GM12878 (cell line): Measurements from ENCODE around the gene SPEG. TPM values are rescaled to one million over a fixed set of nuclear protein-coding genes. Genes with fewer than 3 reads are reported as not detected.

Source experiments
- ATAC-seq: fragments of 200-7000 bp; cut with Tn5 transposase; 3 replicates; pipeline ENCODE4 v1.9.1; 2020; ENCODE audit warnings: mild to moderate bottlenecking, moderate library complexity
- BruUV-seq: library from RNA; stranded (reverse); fragments of 400-500 nt; replicated peaks from 2 replicates; lab custom pipeline; 2021; lab: Mats Ljungman, UMichigan
- CTCF ChIA-PET: fragments of 300-600 bp; sonication (Branson Sonifier 250); formaldehyde crosslinking; extraction: SDS; loops from one replicate; lab custom pipeline; 2021; ENCODE audit warnings: inconsistent platforms; lab: Yijun Ruan, JAX
- POLR2A ChIA-PET: fragments of 350-600 bp; formaldehyde crosslinking; extraction: SDS; loops from one replicate; lab custom pipeline; 2021; ENCODE audit warnings: inconsistent platforms; lab: Charles Lee
- RAD21 ChIA-PET: fragments of 300-600 bp; sonication (Branson Sonifier 250); formaldehyde crosslinking; loops from one replicate; lab custom pipeline; 2023; ENCODE audit warnings: antibody characterized with exemption; ENCODE audit not compliant: unreplicated experiment; lab: Charles Lee
- SMC1A ChIA-PET: fragments of 300-600 bp; sonication (Branson Sonifier 250); formaldehyde crosslinking; loops from one replicate; lab custom pipeline; 2023; ENCODE audit not compliant: unreplicated experiment, uncharacterized antibody; lab: Charles Lee
- DNase-seq: peaks from one replicate; pipeline ENCODE4 v3.0.0-alpha.2; 2011; ENCODE audit warnings: low read depth, low spot score
- FAIRE-seq: peaks from 3 replicates; lab custom pipeline; 2011; peaks lifted over from hg19 to GRCh38; lab: Jason Lieb, UNC
- H2AFZ ChIP-seq: 2 replicates; pipeline ENCODE4 v1.6.0; 2011; ENCODE audit warnings: low read depth, low read length, control low read depth; ENCODE audit not compliant: control insufficient read depth
- H3K27ac ChIP-seq: 2 replicates; pipeline ENCODE4 v1.5.1; 2011; ENCODE audit warnings: control low read depth; ENCODE audit not compliant: control insufficient read depth, insufficient read depth
- H3K27me3 ChIP-seq, 2 experiments: replicated peaks in 1 of 2; 2 replicates each; pipeline versions ENCODE4 v1.6.0 to v1.6.1; 2011; ENCODE audit warnings: low read length in 1 of 2; ENCODE audit not compliant: control insufficient read depth in 2 of 2, insufficient read depth in 2 of 2
- H3K36me3 ChIP-seq, 2 experiments: 2 replicates each; pipeline ENCODE4 v1.5.1; 2011; ENCODE audit warnings: low read length in 1 of 2; ENCODE audit not compliant: control insufficient read depth in 2 of 2, insufficient read depth in 2 of 2
- H3K4me1 ChIP-seq: 2 replicates; pipeline ENCODE4 v1.6.1; 2011; ENCODE audit warnings: mild to moderate bottlenecking, low read length, moderate library complexity, mixed read lengths; ENCODE audit not compliant: control insufficient read depth, insufficient read depth
- H3K4me2 ChIP-seq: 2 replicates; pipeline ENCODE4 v1.6.0; 2011; ENCODE audit warnings: control low read depth; ENCODE audit not compliant: control insufficient read depth, insufficient read depth
- H3K4me3 ChIP-seq: fragments of 200-600 bp; sonication (generic); 2 replicates; pipeline ENCODE4 v1.5.1; 2016
- H3K79me2 ChIP-seq: 2 replicates; pipeline ENCODE4 v1.6.0; 2011; ENCODE audit warnings: low read length; ENCODE audit not compliant: control insufficient read depth, insufficient read depth
- H3K9ac ChIP-seq: 2 replicates; pipeline ENCODE4 v1.8.0; 2011; ENCODE audit warnings: low read length, control low read depth, mixed read lengths; ENCODE audit not compliant: control insufficient read depth, insufficient read depth
- H3K9me3 ChIP-seq: replicated peaks from 3 replicates; pipeline ENCODE4 v1.5.1; 2011; ENCODE audit warnings: mild to moderate bottlenecking, low read length; ENCODE audit not compliant: control insufficient read depth, insufficient read depth
- H4K20me1 ChIP-seq: 2 replicates; pipeline ENCODE4 v1.6.0; 2011; ENCODE audit not compliant: control insufficient read depth, insufficient read depth
- EED ChIP-seq: sonication (generic); IDR thresholded peaks from 2 replicates; pipeline ENCODE4 v1.6.1; 2016; ENCODE audit warnings: antibody characterized with exemption, low read depth
- FOS ChIP-seq: IDR thresholded peaks from 3 replicates; pipeline ENCODE4 v1.6.1; 2011; ENCODE audit warnings: borderline replicate concordance; ENCODE audit not compliant: insufficient read length; ENCODE audit errors: extremely low read depth
- KDM1A ChIP-seq: fragments of 200-600 bp; sonication (generic); IDR thresholded peaks from 2 replicates; pipeline ENCODE4 v1.6.1; 2016; ENCODE audit warnings: borderline replicate concordance
- RB1 ChIP-seq: fragments of 450-650 bp; formaldehyde crosslinking; IDR thresholded peaks from 2 replicates; pipeline ENCODE4 v1.6.1; 2017; ENCODE audit warnings: mild to moderate bottlenecking, borderline replicate concordance
- SMC3 ChIP-seq: IDR thresholded peaks from 2 replicates; pipeline ENCODE4 v1.6.1; 2011; ENCODE audit warnings: low read length, improper control_type of control experiment, borderline replicate concordance
- SP1 ChIP-seq: IDR thresholded peaks from one replicate; pipeline ENCODE4 v1.6.1; 2011; ENCODE audit warnings: low read depth, low read length
- ZNF622 ChIP-seq: fragments of 450-650 bp; IDR thresholded peaks from 2 replicates; pipeline ENCODE4 v1.6.1; 2017; ENCODE audit warnings: mild to moderate bottlenecking, inconsistent platforms
- WGBS: methylation state at CpG from one replicate; pipeline ENCODE4 v1.1.6; 2016; ENCODE audit warnings: low lambda C conversion rate; ENCODE audit not compliant: insufficient replicate concordance, insufficient coverage; ENCODE audit errors: missing lambda C conversion rate; 5-methylcytosine and 5-hydroxymethylcytosine counted together
- in situ Hi-C: fragments of 300-500 bp; cut with MboI; formaldehyde crosslinking; loops from 9 replicates; pipeline ENCODE4 v1.14.3; 2018; ENCODE audit warnings: mixed read lengths
- intact Hi-C: fragments of 100-400 bp; cut with micrococcal nuclease; formaldehyde crosslinking; loops from one replicate; pipeline ENCODE4 v1.14.2; 2022; ENCODE audit not compliant: unreplicated experiment
- polyA plus RNA-seq, 11 experiments: library from polyadenylated mRNA; depleted of rRNA in 4 of 11; unstranded in 6 of 11; stranded (reverse) in 5 of 11; fragments of >200 nt; fragmentation: Nextera tagmentation in 4 of 11; fragmentation: Illumina TruSeq in 1 of 11; extraction: Ambion mirVana in 4 of 11; extraction: Trizol in 1 of 11; gene quantifications; 1 replicate in 1 of 11; 2 replicates in 10 of 11; pipeline versions ENCODE4 v1.2.1 to v1.2.3, GENCODE V29; 2011 to 2016; ENCODE audit warnings: inconsistent platforms in 2 of 11, missing spikeins in 2 of 11, low read depth in 1 of 11
- total RNA-seq, 4 experiments: library from RNA; depleted of rRNA in 3 of 4; stranded (reverse); fragments of >200 nt in 3 of 4; fragmentation: Illumina TruSeq in 1 of 4; extraction: Trizol in 1 of 4; gene quantifications; 2 replicates each; pipeline versions ENCODE4 v1.2.1 to v1.2.3, GENCODE V29; 2013 to 2021

The SPEG gene
- total and polyA plus RNA-seq, 10 of the 15 experiments (the other 5 are each of a cell fraction or from before 2014, with no cell fraction given), result 0.03 to 0.28 TPM; not detected in 8

DNA sequence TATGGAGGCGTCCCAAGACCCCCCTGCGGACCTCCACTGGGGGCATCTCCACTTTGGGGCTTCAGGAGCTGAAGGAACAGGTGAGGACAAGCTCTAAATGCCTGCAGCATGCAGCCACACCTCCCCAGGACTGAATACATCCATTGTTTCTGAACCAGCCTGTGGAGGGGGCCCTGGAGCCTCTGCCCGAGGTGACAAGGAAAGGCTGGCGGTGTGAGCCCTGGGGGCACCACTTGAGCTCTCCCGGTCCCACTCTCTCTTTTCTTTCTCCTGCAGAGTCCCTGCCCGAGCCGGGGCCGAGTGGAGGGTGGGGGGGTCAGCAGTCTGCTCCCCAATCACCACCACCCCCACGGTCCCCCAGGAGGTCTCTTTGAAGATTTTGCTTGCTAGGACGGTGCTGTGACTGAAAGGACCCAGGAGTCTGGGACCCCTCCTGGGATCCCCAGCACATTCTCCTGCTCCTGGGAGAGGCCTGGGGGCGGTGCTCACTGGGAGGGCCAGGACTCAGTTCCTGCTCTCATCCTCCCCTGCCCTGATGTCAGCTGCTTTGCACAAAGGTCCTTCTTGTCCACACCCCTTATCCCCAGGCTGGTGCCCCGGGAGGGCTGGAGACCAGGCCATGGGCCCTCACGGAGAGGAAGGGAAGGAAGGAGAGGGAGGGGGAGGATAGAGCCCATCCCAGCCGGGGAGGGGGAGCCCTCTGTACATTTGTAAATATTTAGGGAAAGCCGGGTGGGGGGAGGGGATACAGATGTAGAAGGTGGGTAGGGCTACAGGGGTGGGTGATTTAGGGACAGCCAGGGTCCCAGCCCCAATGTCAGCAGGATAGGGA is 103.2 kb downstream of the SPEG start:
- Histone ChIP-seq H3K9me3 (no peaks in the 10 kb centered on the region), H3K9ac (no peak overlapping the region), H3K4me3 (no peak overlapping the region), H3K27ac (no peak overlapping the region), H3K36me3 (no peaks in the 10 kb centered on the region; a peak in 1 of 4 replicates), H3K4me1 (peaks cover 3% of the 10 kb centered on the region; the same call in 1 of the 2 replicates), H3K4me2 (no peak overlapping the region), H3K79me2 (no peaks in the 10 kb centered on the region), H3K27me3 (peaks cover 0 to 3% of the 10 kb centered on the region in 2 experiments; a peak in 2 of 4 replicates), H2AFZ (no peak overlapping the region), H4K20me1 (no peaks in the 10 kb centered on the region)
- BruUV-seq, result no TSS peak
- ChIA-PET SMC1A (no interaction called here), POLR2A (interaction anchor here (1.0 kb wide), 1 partner anchor 59 kb away, joined by 3 read pairs; the partner anchor contains the start of gene STK11IP), CTCF (interaction anchor here (0.6 to 4.6 kb wide), 4 partner anchors 8 to 153 kb away, joined by 3 to 63 read pairs (median 4); a partner anchor contains a TSS), RAD21 (no interaction called here)
- FAIRE-seq, result no peak
- 34% methylated on average over 12 of the region's 15 CpGs for WGBS
- no peak for TF ChIP-seq SP1
- TF ChIP-seq RB1, result no peak
- TF ChIP-seq FOS, result no peak
- TF ChIP-seq KDM1A, result no peak
- no peak for TF ChIP-seq EED
- TF ChIP-seq ZNF622, result no peak
- TF ChIP-seq SMC3, result no peak
- no peak for DNase-seq
- intact Hi-C loops, result no loop called here
- ATAC-seq, result no peak
- in situ Hi-C loops, result no loop called here
